Measurements from ENCODE around the gene OOEP.

- TF ChIP-seq ESRRG (CRISPR knock-in tag; IDR thresholded peaks at IDR 0.05) (no peak), TOX (CRISPR knock-in tag; IDR thresholded peaks at IDR 0.05; ENCODE audit: borderline replicate concordance) (no peak), OSR1 (CRISPR knock-in tag; IDR thresholded peaks at IDR 0.05) (no peak), GLIS3 (CRISPR knock-in tag; IDR thresholded peaks at IDR 0.05) (no peak), TSHZ2 (CRISPR knock-in tag; IDR thresholded peaks at IDR 0.05) (no peak), PATZ1 (CRISPR knock-in tag; IDR thresholded peaks at IDR 0.05; ENCODE audit: borderline replicate concordance) (no peak), PPARA (CRISPR knock-in tag; IDR thresholded peaks at IDR 0.05; ENCODE audit: borderline replicate concordance) (no peak), RARB (CRISPR knock-in tag; IDR thresholded peaks at IDR 0.05) (no peak), ZNF565 (CRISPR knock-in tag; conservative IDR thresholded peaks at IDR 0.05; ENCODE audit: low read depth) (no peak)
These were observed 540 bp downstream of the OOEP start for GRCh38 chr6:73369157-73369556.

Data from SK-N-SH treated with all-trans-retinoic acid at 6 μM for 48 hours (cell line).